Embryonic facial prominence (tissue), 1 donor: ENCODE results near the gene USP44.
"Not testable (repeated sequence)": the region's sequence is repeated elsewhere in the genome, so short reads cannot be mapped to it uniquely, and the experiment has no call there.

ENCODE experiments used
- DNase-seq: peaks from one replicate; pipeline ENCODE4 v3.0.0-alpha.2; 2016; ENCODE audit errors: extremely low spot score

USP44 gene

GRCh38 chr12:95506707-95507523 lies 44.4 kb downstream of the USP44 start:
- no peak for DNase-seq

GRCh38 chr12:95505039-95505438 lies 46.2 kb downstream of the USP44 start:
- DNase-seq = no peak

GRCh38 chr12:95504140-95504539 lies 47.1 kb downstream of the USP44 start:
- no peak for DNase-seq

GRCh38 chr12:95499772-95500171 lies 51.5 kb downstream of the USP44 start:
- DNase-seq = no peak

GRCh38 chr12:95498968-95499367 lies 52.3 kb downstream of the USP44 start:
- DNase-seq = no peak

- DNase-seq = no peak
Measured at GRCh38 chr12:95497031-95497430, 54.2 kb downstream of the USP44 start.

GRCh38 chr12:95495433-95495832 lies 55.8 kb downstream of the USP44 start:
- DNase-seq = no peak

- no peak for DNase-seq
Measured at GRCh38 chr12:95494888-95495287, 56.4 kb downstream of the USP44 start.

GRCh38 chr12:95492462-95492861 lies 58.8 kb downstream of the USP44 start:
- no peak for DNase-seq

- no peak for DNase-seq
Measured at GRCh38 chr12:95487024-95487423, 64.3 kb downstream of the USP44 start.

- DNase-seq = no peak
Measured at GRCh38 chr12:95484524-95484923, 66.8 kb downstream of the USP44 start.

GRCh38 chr12:95482564-95482963 lies 68.7 kb downstream of the USP44 start:
- DNase-seq = not testable (repeated sequence)

GRCh38 chr12:95481888-95482287 lies 69.4 kb downstream of the USP44 start:
- no peak for DNase-seq

GRCh38 chr12:95481072-95481471 lies 70.2 kb downstream of the USP44 start:
- no peak for DNase-seq

GRCh38 chr12:95480230-95480629 lies 71.0 kb downstream of the USP44 start:
- no peak for DNase-seq

- no peak for DNase-seq
Measured at GRCh38 chr12:95474660-95474958, 76.7 kb downstream of the USP44 start.

GRCh38 chr12:95473884-95474659 lies 77.2 kb downstream of the USP44 start, which contains the start of gene METAP2:
TSS of gene METAP2 (plus strand) at chr12:95474152. CDS start at chr12:95474180, 28 bp downstream.
- peak; percentile 89 for DNase-seq

GRCh38 chr12:95473231-95473883 lies 77.9 kb downstream of the USP44 start:
- peak; percentile 12 for DNase-seq

- DNase-seq = no peak
Measured at GRCh38 chr12:95470300-95470699, 81.0 kb downstream of the USP44 start.
